Measurements from ENCODE around the gene PEAK1.

PEAK1 gene

GRCh38 chr15:77071305-77072223, 348.3 kb downstream of the PEAK1 start:
- DNase-seq, result no peak
- H3K27me3 Mint-ChIP-seq, result peaks cover 18% of the 10 kb centered on the region
- H3K4me1 Mint-ChIP-seq, result peaks cover 19% of the 10 kb centered on the region
- peak overlapping the region; percentile 80 for H3K4me3 Mint-ChIP-seq
- CTCF ChIA-PET, result interaction anchor here (0.6 kb wide), 1 partner anchor 799 kb away, joined by 3 read pairs; no protein-coding TSS in a partner anchor
- no peaks in the 10 kb centered on the region for H3K9me3 Mint-ChIP-seq
- peaks cover 1% of the 10 kb centered on the region for H3K36me3 Mint-ChIP-seq
- peak overlapping the region; percentile 75 for H3K27ac Mint-ChIP-seq

- Mint-ChIP-seq H3K36me3 (peaks cover 1% of the 10 kb centered on the region), H3K27ac (peak within 1 kb of the TSS; percentile 75), H3K4me1 (peaks cover 19% of the 10 kb centered on the region), H3K27me3 (peaks cover 13% of the 10 kb centered on the region), H3K4me3 (peak within 1 kb of the TSS; percentile 80), H3K9me3 (no peaks in the 10 kb centered on the region)
- DNase-seq, result peak; percentile 94
- CTCF ChIA-PET, result no interaction called here
These were observed 349.2 kb downstream of the PEAK1 start, which contains the start of gene TSPAN3 for GRCh38 chr15:77070495-77071304. Gene TSPAN3 (minus strand): TSS chr15:77071109. CDS start chr15:77070954, 155 bp downstream.

GRCh38 chr15:77070180-77070494, 349.8 kb downstream of the PEAK1 start:
- CTCF ChIA-PET, result interaction anchor here (1.4 kb wide), 1 partner anchor 11 kb away, joined by 3 read pairs; no protein-coding TSS in a partner anchor
- peaks cover 1% of the 10 kb centered on the region for H3K36me3 Mint-ChIP-seq
- H3K4me3 Mint-ChIP-seq, result peak overlapping the region; percentile 77
- no peak overlapping the region for H3K27ac Mint-ChIP-seq
- DNase-seq, result no peak
- peaks cover 19% of the 10 kb centered on the region for H3K4me1 Mint-ChIP-seq
- peaks cover 8% of the 10 kb centered on the region for H3K27me3 Mint-ChIP-seq
- H3K9me3 Mint-ChIP-seq, result no peaks in the 10 kb centered on the region

GRCh38 chr15:77069521-77070121, 350.3 kb downstream of the PEAK1 start:
- no peaks in the 10 kb centered on the region for H3K9me3 Mint-ChIP-seq
- CTCF ChIA-PET, result interaction anchor here (1.4 to 2.4 kb wide), 2 partner anchors 11 to 96 kb away, joined by 3 to 8 read pairs; no protein-coding TSS in a partner anchor
- H3K4me1 Mint-ChIP-seq, result peaks cover 19% of the 10 kb centered on the region
- DNase-seq, result no peak
- no peak overlapping the region for H3K27ac Mint-ChIP-seq
- peaks cover 1% of the 10 kb centered on the region for H3K36me3 Mint-ChIP-seq
- H3K27me3 Mint-ChIP-seq, result peaks cover 6% of the 10 kb centered on the region
- H3K4me3 Mint-ChIP-seq, result peak overlapping the region; percentile 77

GRCh38 chr15:77068633-77069032, 351.3 kb downstream of the PEAK1 start:
- H3K9me3 Mint-ChIP-seq, result no peaks in the 10 kb centered on the region

GRCh38 chr15:77067691-77068367, 352.1 kb downstream of the PEAK1 start:
- Mint-ChIP-seq H3K27me3 (no peaks in the 10 kb centered on the region), H3K4me1 (peaks cover 19% of the 10 kb centered on the region), H3K36me3 (peaks cover 1% of the 10 kb centered on the region), H3K4me3 (no peak overlapping the region), H3K9me3 (no peaks in the 10 kb centered on the region), H3K27ac (no peak overlapping the region)
- CTCF ChIA-PET, result interaction anchor here (0.9 to 2.4 kb wide), 2 partner anchors 94 to 126 kb away, joined by 3 to 8 read pairs; no protein-coding TSS in a partner anchor
- DNase-seq, result no peak

More at GRCh38 chr15:77068633-77069032, 351.3 kb downstream of the PEAK1 start:
- peaks cover 19% of the 10 kb centered on the region for H3K4me1 Mint-ChIP-seq
- peaks cover 3% of the 10 kb centered on the region for H3K27me3 Mint-ChIP-seq
- DNase-seq, result no peak
- no peak overlapping the region for H3K4me3 Mint-ChIP-seq
- H3K27ac Mint-ChIP-seq, result no peak overlapping the region
- H3K36me3 Mint-ChIP-seq, result peaks cover 1% of the 10 kb centered on the region
- CTCF ChIA-PET, result interaction anchor here (2.4 kb wide), 1 partner anchor 95 kb away, joined by 8 read pairs; no protein-coding TSS in a partner anchor

- H3K27ac Mint-ChIP-seq, result no peak overlapping the region
- H3K4me3 Mint-ChIP-seq, result no peak overlapping the region
- CTCF ChIA-PET, result interaction anchor here (2.4 kb wide), 1 partner anchor 93 kb away, joined by 8 read pairs; no protein-coding TSS in a partner anchor
- peaks cover 1% of the 10 kb centered on the region for H3K36me3 Mint-ChIP-seq
- H3K4me1 Mint-ChIP-seq, result peaks cover 19% of the 10 kb centered on the region
- no peaks in the 10 kb centered on the region for H3K27me3 Mint-ChIP-seq
- H3K9me3 Mint-ChIP-seq, result no peaks in the 10 kb centered on the region
- DNase-seq, result no peak
These were observed 352.8 kb downstream of the PEAK1 start for GRCh38 chr15:77066971-77067690.

GRCh38 chr15:77064539-77065308, 355.2 kb downstream of the PEAK1 start:
- CTCF ChIA-PET, result no interaction called here
- Mint-ChIP-seq H3K9me3 (no peaks in the 10 kb centered on the region), H3K4me1 (peaks cover 13% of the 10 kb centered on the region), H3K36me3 (peaks cover 1% of the 10 kb centered on the region), H3K4me3 (no peak overlapping the region), H3K27ac (no peak overlapping the region), H3K27me3 (no peaks in the 10 kb centered on the region)
- DNase-seq, result no peak

GRCh38 chr15:77064063-77064462, 355.8 kb downstream of the PEAK1 start:
- no peaks in the 10 kb centered on the region for H3K27me3 Mint-ChIP-seq
- peaks cover 1% of the 10 kb centered on the region for H3K36me3 Mint-ChIP-seq
- H3K4me1 Mint-ChIP-seq, result peaks cover 14% of the 10 kb centered on the region
- no peak overlapping the region for H3K27ac Mint-ChIP-seq
- CTCF ChIA-PET, result no interaction called here
- H3K9me3 Mint-ChIP-seq, result no peaks in the 10 kb centered on the region
- no peak overlapping the region for H3K4me3 Mint-ChIP-seq
- no peak for DNase-seq

- Mint-ChIP-seq H3K4me1 (peaks cover 14% of the 10 kb centered on the region), H3K36me3 (no peaks in the 10 kb centered on the region), H3K27ac (no peak overlapping the region), H3K9me3 (no peaks in the 10 kb centered on the region), H3K27me3 (no peaks in the 10 kb centered on the region), H3K4me3 (no peak overlapping the region)
- CTCF ChIA-PET, result no interaction called here
- no peak for DNase-seq
These were observed 356.7 kb downstream of the PEAK1 start for GRCh38 chr15:77063249-77063648.

GRCh38 chr15:77060546-77060945, 359.4 kb downstream of the PEAK1 start:
- CTCF ChIA-PET, result interaction anchor here (0.8 kb wide), 1 partner anchor 159 kb away, joined by 3 read pairs; no protein-coding TSS in a partner anchor
- Mint-ChIP-seq H3K27ac (no peak overlapping the region), H3K9me3 (no peaks in the 10 kb centered on the region), H3K27me3 (no peaks in the 10 kb centered on the region), H3K4me3 (no peak overlapping the region), H3K4me1 (peaks cover 14% of the 10 kb centered on the region), H3K36me3 (no peaks in the 10 kb centered on the region)
- DNase-seq, result no peak

GRCh38 chr15:77059786-77060361, 360.0 kb downstream of the PEAK1 start:
- no peak for DNase-seq
- Mint-ChIP-seq H3K27me3 (no peaks in the 10 kb centered on the region), H3K9me3 (no peaks in the 10 kb centered on the region), H3K27ac (no peak overlapping the region), H3K4me1 (peaks cover 14% of the 10 kb centered on the region), H3K4me3 (no peak overlapping the region), H3K36me3 (no peaks in the 10 kb centered on the region)
- CTCF ChIA-PET, result interaction anchor here (1.2 kb wide), 1 partner anchor 29 kb away, joined by 3 read pairs; no protein-coding TSS in a partner anchor

All from activated naive CD4-positive, alpha-beta T cell treated with anti-CD3 and anti-CD28 coated beads, Interleukin-2, amount 10 ng/mL, durations not matched to agents 7 days and 5 days (primary cell).